WERI-Rb-1 (cell line): ENCODE results near the gene RHOA.

Experiments used
- DNase-seq: peaks from one replicate; pipeline ENCODE4 v3.0.0-alpha.2; 2020
- H3K27ac ChIP-seq: fragments of 250-450 bp; sonication (Bioruptor Pico); 2 replicates; pipeline ENCODE4 v1.5.1; 2020; ENCODE audit warnings: mild to moderate bottlenecking, moderate library complexity
- H3K27me3 ChIP-seq: fragments of 250-450 bp; sonication (Bioruptor Pico); 2 replicates; pipeline ENCODE4 v1.5.1; 2021; ENCODE audit warnings: mild to moderate bottlenecking, low read depth, moderate library complexity; ENCODE audit not compliant: insufficient read depth, severe bottlenecking
- H3K36me3 ChIP-seq: fragments of 250-450 bp; sonication (Bioruptor Pico); 2 replicates; pipeline ENCODE4 v1.5.1; 2020; ENCODE audit warnings: mild to moderate bottlenecking, moderate library complexity
- H3K4me3 ChIP-seq: 2 replicates; pipeline ENCODE4 v1.5.1; 2011; ENCODE audit warnings: low read depth, mild to moderate bottlenecking, control low read depth, low read length
- H3K9me3 ChIP-seq: fragments of 250-450 bp; sonication (Bioruptor Pico); 2 replicates; pipeline ENCODE4 v1.5.1; 2021; ENCODE audit warnings: mild to moderate bottlenecking, moderate library complexity; ENCODE audit not compliant: severe bottlenecking
- TF ChIP-seq, protein P1 (sequence below): IDR thresholded peaks from 2 replicates; pipeline ENCODE4 v1.5.1; 2011; ENCODE audit warnings: low read depth, mild to moderate bottlenecking, control low read depth, inconsistent platforms, low read length

Gene RHOA

GRCh38 chr3:49371946-49372345 is 39.8 kb downstream of the RHOA start:
- no peak for DNase-seq
- peaks cover 87% of the 10 kb centered on the region for H3K36me3 ChIP-seq
- TF ChIP-seq, protein P1, sequence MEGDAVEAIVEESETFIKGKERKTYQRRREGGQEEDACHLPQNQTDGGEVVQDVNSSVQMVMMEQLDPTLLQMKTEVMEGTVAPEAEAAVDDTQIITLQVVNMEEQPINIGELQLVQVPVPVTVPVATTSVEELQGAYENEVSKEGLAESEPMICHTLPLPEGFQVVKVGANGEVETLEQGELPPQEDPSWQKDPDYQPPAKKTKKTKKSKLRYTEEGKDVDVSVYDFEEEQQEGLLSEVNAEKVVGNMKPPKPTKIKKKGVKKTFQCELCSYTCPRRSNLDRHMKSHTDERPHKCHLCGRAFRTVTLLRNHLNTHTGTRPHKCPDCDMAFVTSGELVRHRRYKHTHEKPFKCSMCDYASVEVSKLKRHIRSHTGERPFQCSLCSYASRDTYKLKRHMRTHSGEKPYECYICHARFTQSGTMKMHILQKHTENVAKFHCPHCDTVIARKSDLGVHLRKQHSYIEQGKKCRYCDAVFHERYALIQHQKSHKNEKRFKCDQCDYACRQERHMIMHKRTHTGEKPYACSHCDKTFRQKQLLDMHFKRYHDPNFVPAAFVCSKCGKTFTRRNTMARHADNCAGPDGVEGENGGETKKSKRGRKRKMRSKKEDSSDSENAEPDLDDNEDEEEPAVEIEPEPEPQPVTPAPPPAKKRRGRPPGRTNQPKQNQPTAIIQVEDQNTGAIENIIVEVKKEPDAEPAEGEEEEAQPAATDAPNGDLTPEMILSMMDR, result no peak

GRCh38 chr3:49370585-49371290 is 41.0 kb downstream of the RHOA start:
- Histone ChIP-seq H3K36me3 (peaks cover 94% of the 10 kb centered on the region), H3K27ac (no peak overlapping the region), H3K27me3 (no peaks in the 10 kb centered on the region), H3K9me3 (no peaks in the 10 kb centered on the region), H3K4me3 (no peak overlapping the region)
- TF ChIP-seq, protein P1, result no peak
- DNase-seq, result no peak

More at GRCh38 chr3:49371946-49372345, 39.8 kb downstream of the RHOA start:
- Histone ChIP-seq H3K27me3 (no peaks in the 10 kb centered on the region), H3K27ac (no peak overlapping the region), H3K4me3 (no peak overlapping the region), H3K9me3 (no peaks in the 10 kb centered on the region)

GRCh38 chr3:49362561-49362960 is 49.2 kb downstream of the RHOA start:
- DNase-seq, result no peak
- H3K4me3 ChIP-seq, result no peak overlapping the region
- no peaks in the 10 kb centered on the region for H3K27me3 ChIP-seq
- peaks cover 92% of the 10 kb centered on the region for H3K36me3 ChIP-seq
- no peak overlapping the region for H3K27ac ChIP-seq
- TF ChIP-seq, protein P1, result no peak
- H3K9me3 ChIP-seq, result no peaks in the 10 kb centered on the region

DNA sequence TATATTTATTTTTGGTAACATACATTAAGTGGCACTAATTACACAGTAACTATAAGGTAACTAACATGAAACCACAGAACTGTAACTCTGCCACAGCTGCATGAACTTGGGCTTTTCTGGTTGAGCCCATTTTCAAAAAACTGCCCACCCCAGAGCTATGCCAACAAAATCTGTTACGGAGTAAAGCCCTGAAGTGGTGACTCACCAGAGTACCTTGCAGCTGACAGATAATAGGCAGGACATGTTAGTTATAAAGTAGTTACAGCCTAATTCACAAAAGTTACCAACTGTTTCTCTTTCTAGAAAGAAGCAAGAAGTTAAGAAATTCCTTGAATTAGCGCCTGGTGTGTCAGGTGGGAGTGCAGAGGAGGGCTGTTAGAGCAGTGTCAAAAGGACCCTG is 52.2 kb downstream of the RHOA start:
- Histone ChIP-seq H3K27me3 (no peaks in the 10 kb centered on the region), H3K36me3 (peaks cover 84% of the 10 kb centered on the region), H3K9me3 (no peaks in the 10 kb centered on the region), H3K4me3 (no peak overlapping the region), H3K27ac (peak overlapping the region; percentile 99)
- TF ChIP-seq, protein P1, result no peak
- DNase-seq, result no peak

GRCh38 chr3:49358884-49359225 is 52.9 kb downstream of the RHOA start:
- no peak for DNase-seq
- H3K27ac ChIP-seq, result peak overlapping the region; percentile 99
- H3K36me3 ChIP-seq, result peaks cover 77% of the 10 kb centered on the region

More at GRCh38 chr3:49358884-49359225, 52.9 kb downstream of the RHOA start:
- H3K27me3 ChIP-seq, result no peaks in the 10 kb centered on the region
- TF ChIP-seq, protein P1, result no peak
- no peaks in the 10 kb centered on the region for H3K9me3 ChIP-seq
- H3K4me3 ChIP-seq, result peak overlapping the region; percentile 38
